GM23338 (cell line): ENCODE measurements around the gene DNAAF2. TPM values are rescaled to one million over a fixed set of nuclear protein-coding genes. Genes with fewer than 3 reads are reported as not detected.
A peak's percentile ranks its signal among the peaks of the same experiment; 100 is the strongest.

Experiments used
- ATAC-seq: fragments of 200-7000 bp; cut with Tn5 transposase; 3 replicates; pipeline ENCODE4 v1.9.1; 2020
- DNase-seq: peaks from one replicate; pipeline ENCODE4 v3.0.0-alpha.2; 2015; ENCODE audit warnings: low spot score
- H2AFZ ChIP-seq: fragments of 200-600 bp; sonication (generic); 2 replicates; pipeline ENCODE4 v1.8.0; 2016; ENCODE audit warnings: antibody characterized with exemption, mild to moderate bottlenecking, moderate library complexity
- H3F3A ChIP-seq: fragments of 200-600 bp; sonication (generic); replicated peaks from 2 replicates; pipeline ENCODE4 v1.8.0; 2017; ENCODE audit warnings: antibody characterized with exemption, mixed run types, low read depth
- H3K27ac ChIP-seq: fragments of 200-600 bp; sonication (generic); 2 replicates; pipeline ENCODE4 v1.6.1; 2016; ENCODE audit warnings: low read depth
- H3K27me3 ChIP-seq: fragments of 200-600 bp; sonication (generic); 2 replicates; pipeline ENCODE4 v1.8.0; 2016; ENCODE audit warnings: mild to moderate bottlenecking, mixed run types, moderate library complexity; ENCODE audit not compliant: insufficient read depth
- H3K36me3 ChIP-seq: fragments of 200-600 bp; sonication (generic); 2 replicates; pipeline ENCODE4 v1.8.0; 2016; ENCODE audit warnings: mild to moderate bottlenecking; ENCODE audit not compliant: insufficient read depth
- H3K4me1 ChIP-seq: fragments of 200-600 bp; sonication (generic); 2 replicates; pipeline ENCODE4 v1.8.0; 2016; ENCODE audit warnings: mild to moderate bottlenecking, moderate library complexity; ENCODE audit not compliant: insufficient read depth
- H3K4me2 ChIP-seq: fragments of 200-600 bp; sonication (generic); 2 replicates; pipeline ENCODE4 v1.7.1; 2017; ENCODE audit warnings: mixed run types
- H3K4me3 ChIP-seq: fragments of 200-600 bp; sonication (generic); 2 replicates; pipeline ENCODE4 v1.6.1; 2016; ENCODE audit warnings: mixed run types
- H3K79me2 ChIP-seq: fragments of 200-600 bp; sonication (generic); replicated peaks from 2 replicates; pipeline ENCODE4 v1.8.0; 2017; ENCODE audit warnings: mild to moderate bottlenecking; ENCODE audit not compliant: insufficient read depth
- H3K9me2 ChIP-seq: fragments of 200-600 bp; sonication (generic); 2 replicates; pipeline ENCODE4 v1.8.0; 2017; ENCODE audit not compliant: insufficient read depth
- H4K20me1 ChIP-seq: fragments of 200-600 bp; sonication (generic); replicated peaks from 2 replicates; pipeline ENCODE4 v1.8.0; 2017; ENCODE audit warnings: mild to moderate bottlenecking; ENCODE audit not compliant: insufficient read depth
- H3K27ac Mint-ChIP-seq: 2 replicates; pipeline ENCODE4 v1.8.0; 2020; ENCODE audit warnings: inconsistent platforms, mild to moderate bottlenecking, moderate library complexity, mixed read lengths
- H3K27me3 Mint-ChIP-seq: 3 replicates; pipeline ENCODE4 v1.8.0; 2022; ENCODE audit warnings: low read depth, mild to moderate bottlenecking, moderate library complexity, mixed read lengths, inconsistent platforms; ENCODE audit not compliant: insufficient read depth, poor library complexity
- H3K36me3 Mint-ChIP-seq: 3 replicates; pipeline ENCODE4 v1.8.0; 2021; ENCODE audit warnings: low read depth, mild to moderate bottlenecking, inconsistent platforms, moderate library complexity, mixed read lengths
- H3K4me1 Mint-ChIP-seq: 3 replicates; pipeline ENCODE4 v1.8.0; 2020; ENCODE audit warnings: mild to moderate bottlenecking, inconsistent platforms, mixed read lengths
- H3K4me3 Mint-ChIP-seq: 3 replicates; pipeline ENCODE4 v1.8.0; 2021; ENCODE audit warnings: moderate library complexity, mild to moderate bottlenecking, inconsistent platforms, mixed read lengths
- H3K9me3 Mint-ChIP-seq: 3 replicates; pipeline ENCODE4 v1.8.0; 2020; ENCODE audit warnings: moderate library complexity, mild to moderate bottlenecking, inconsistent platforms, mixed read lengths
- CREB1 ChIP-seq: fragments of 250-450 bp; sonication (Bioruptor Pico); IDR thresholded peaks from 2 replicates; pipeline ENCODE4 v1.5.0; 2020; ENCODE audit warnings: low read depth, mild to moderate bottlenecking, moderate library complexity
- EZH2 ChIP-seq: fragments of 200-600 bp; sonication (generic); IDR thresholded peaks from one replicate; pipeline ENCODE4 v1.8.0; 2017; ENCODE audit warnings: antibody characterized with exemption, mild to moderate bottlenecking, low read depth; ENCODE audit not compliant: unreplicated experiment
- EZH2phosphoT487 ChIP-seq: fragments of 200-600 bp; sonication (generic); IDR thresholded peaks from one replicate; pipeline ENCODE4 v1.8.1; 2018; ENCODE audit warnings: antibody characterized with exemption; ENCODE audit not compliant: unreplicated experiment
- NANOG ChIP-seq: IDR thresholded peaks from 2 replicates; pipeline ENCODE4 v1.6.1; 2016; ENCODE audit warnings: antibody characterized with exemption, borderline replicate concordance
- POLR2AphosphoS5 ChIP-seq: IDR thresholded peaks from 2 replicates; pipeline ENCODE4 v1.6.1; 2016; ENCODE audit warnings: antibody characterized with exemption, low read depth
- STAT1 ChIP-seq: IDR thresholded peaks from one replicate; pipeline ENCODE4 v1.6.1; 2016; ENCODE audit warnings: antibody characterized with exemption; ENCODE audit not compliant: unreplicated experiment
- ZNF114 ChIP-seq: fragments of 250-450 bp; sonication (Bioruptor Pico); IDR thresholded peaks from 2 replicates; pipeline ENCODE4 v1.5.0; 2020; ENCODE audit warnings: mild to moderate bottlenecking, moderate library complexity
- ZNF331 ChIP-seq: fragments of 250-450 bp; sonication (Bioruptor Pico); IDR thresholded peaks from 2 replicates; pipeline ENCODE4 v1.5.0; 2020; ENCODE audit warnings: low read depth, mild to moderate bottlenecking, moderate library complexity
- polyA plus RNA-seq: library from polyadenylated mRNA; unstranded; fragments of >200 nt; fragmentation: Nextera tagmentation; extraction: Ambion mirVana; gene quantifications from 2 replicates; pipeline ENCODE4 v1.2.1, GENCODE V29; 2016
- total RNA-seq: library from RNA; depleted of rRNA; stranded (reverse); fragments of >200 nt; shearing (Covaris generic); gene quantifications from 2 replicates; pipeline ENCODE4 v1.2.3, GENCODE V29; 2014
- TF ChIP-seq, protein P1 (sequence below), 2 experiments: fragments of 200-600 bp in 1 of 2; sonication (generic) in 1 of 2; conservative IDR thresholded peaks; 2 replicates each; pipeline versions ENCODE4 v1.5.1 to v1.6.1; 2016 to 2017; ENCODE audit warnings: antibody characterized with exemption in 2 of 2, low read depth in 2 of 2, mild to moderate bottlenecking in 2 of 2, moderate library complexity in 1 of 2
- TF ChIP-seq, protein P2 (sequence below): fragments of 250-450 bp; sonication (Bioruptor Pico); IDR thresholded peaks from 2 replicates; pipeline ENCODE4 v1.5.0; 2020; ENCODE audit warnings: mild to moderate bottlenecking, moderate library complexity
- TF ChIP-seq, protein P3 (sequence below): IDR thresholded peaks from 2 replicates; pipeline ENCODE4 v1.6.1; 2016; ENCODE audit warnings: antibody characterized with exemption

The DNAAF2 gene
- total and polyA plus RNA-seq, 2 experiments from 2014 or later, result 40.4 to 62.6 TPM

DNA sequence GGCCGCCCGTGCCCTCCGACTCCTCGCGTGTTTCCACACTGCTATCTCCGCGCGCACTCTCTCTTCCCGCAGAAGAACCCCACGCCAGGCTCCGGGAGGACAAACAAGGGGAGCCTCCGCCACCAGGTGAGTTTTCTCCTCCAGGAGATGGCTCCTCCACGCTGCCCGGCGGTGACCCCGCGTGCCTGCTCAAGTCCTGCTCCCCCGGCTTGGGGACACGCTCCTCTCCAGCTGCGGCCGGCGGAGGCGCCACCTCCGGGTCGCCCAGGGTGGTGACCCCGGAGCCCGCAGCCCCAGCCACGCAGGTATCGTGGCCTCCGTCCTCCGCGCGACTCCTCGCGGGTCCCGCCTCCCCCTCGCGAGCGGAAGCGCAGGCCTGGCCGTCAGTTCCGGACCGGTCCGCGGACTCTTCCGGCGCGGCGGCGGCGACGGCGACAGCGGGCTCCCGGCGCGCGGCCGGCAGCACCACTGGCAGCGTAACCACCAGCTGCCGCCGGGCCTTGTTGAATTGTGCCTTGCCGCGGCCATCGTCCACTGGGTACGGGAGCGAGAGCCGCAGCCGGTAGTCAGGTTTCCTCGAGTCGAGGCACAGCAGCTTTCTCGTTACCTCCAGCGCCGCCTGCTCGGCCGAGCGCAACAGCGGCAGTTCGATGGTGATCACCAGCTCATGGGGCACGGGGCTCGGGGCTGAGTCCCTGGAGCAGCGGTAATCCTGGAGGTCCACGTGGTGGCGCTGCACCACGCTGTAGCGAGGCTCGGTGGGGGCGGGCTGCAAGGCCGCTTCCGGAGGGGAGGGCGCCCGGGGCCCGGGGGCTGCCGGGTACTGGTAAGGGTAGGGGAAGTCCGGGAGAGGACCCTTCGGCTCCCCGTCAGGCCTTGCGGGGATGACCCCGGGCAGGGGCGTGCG is 1.2 kb downstream of the DNAAF2 start:
- no peaks in the 10 kb centered on the region for H3K27me3 ChIP-seq
- H3K4me1 Mint-ChIP-seq, result peaks cover 23% of the 10 kb centered on the region
- H3K27me3 Mint-ChIP-seq, result peaks cover 12% of the 10 kb centered on the region
- no peak for TF ChIP-seq STAT1
- TF ChIP-seq CREB1 (CRISPR knock-in tag), result peak; percentile 7; the same call in 1 of the 2 replicates
- TF ChIP-seq, protein P1, sequence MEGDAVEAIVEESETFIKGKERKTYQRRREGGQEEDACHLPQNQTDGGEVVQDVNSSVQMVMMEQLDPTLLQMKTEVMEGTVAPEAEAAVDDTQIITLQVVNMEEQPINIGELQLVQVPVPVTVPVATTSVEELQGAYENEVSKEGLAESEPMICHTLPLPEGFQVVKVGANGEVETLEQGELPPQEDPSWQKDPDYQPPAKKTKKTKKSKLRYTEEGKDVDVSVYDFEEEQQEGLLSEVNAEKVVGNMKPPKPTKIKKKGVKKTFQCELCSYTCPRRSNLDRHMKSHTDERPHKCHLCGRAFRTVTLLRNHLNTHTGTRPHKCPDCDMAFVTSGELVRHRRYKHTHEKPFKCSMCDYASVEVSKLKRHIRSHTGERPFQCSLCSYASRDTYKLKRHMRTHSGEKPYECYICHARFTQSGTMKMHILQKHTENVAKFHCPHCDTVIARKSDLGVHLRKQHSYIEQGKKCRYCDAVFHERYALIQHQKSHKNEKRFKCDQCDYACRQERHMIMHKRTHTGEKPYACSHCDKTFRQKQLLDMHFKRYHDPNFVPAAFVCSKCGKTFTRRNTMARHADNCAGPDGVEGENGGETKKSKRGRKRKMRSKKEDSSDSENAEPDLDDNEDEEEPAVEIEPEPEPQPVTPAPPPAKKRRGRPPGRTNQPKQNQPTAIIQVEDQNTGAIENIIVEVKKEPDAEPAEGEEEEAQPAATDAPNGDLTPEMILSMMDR (conservative IDR thresholded peaks at IDR 0.05; ENCODE audit: low read depth in 2 of 2), result peak; percentile 71 to 94
- TF ChIP-seq EZH2, result no peak
- TF ChIP-seq, protein P2, sequence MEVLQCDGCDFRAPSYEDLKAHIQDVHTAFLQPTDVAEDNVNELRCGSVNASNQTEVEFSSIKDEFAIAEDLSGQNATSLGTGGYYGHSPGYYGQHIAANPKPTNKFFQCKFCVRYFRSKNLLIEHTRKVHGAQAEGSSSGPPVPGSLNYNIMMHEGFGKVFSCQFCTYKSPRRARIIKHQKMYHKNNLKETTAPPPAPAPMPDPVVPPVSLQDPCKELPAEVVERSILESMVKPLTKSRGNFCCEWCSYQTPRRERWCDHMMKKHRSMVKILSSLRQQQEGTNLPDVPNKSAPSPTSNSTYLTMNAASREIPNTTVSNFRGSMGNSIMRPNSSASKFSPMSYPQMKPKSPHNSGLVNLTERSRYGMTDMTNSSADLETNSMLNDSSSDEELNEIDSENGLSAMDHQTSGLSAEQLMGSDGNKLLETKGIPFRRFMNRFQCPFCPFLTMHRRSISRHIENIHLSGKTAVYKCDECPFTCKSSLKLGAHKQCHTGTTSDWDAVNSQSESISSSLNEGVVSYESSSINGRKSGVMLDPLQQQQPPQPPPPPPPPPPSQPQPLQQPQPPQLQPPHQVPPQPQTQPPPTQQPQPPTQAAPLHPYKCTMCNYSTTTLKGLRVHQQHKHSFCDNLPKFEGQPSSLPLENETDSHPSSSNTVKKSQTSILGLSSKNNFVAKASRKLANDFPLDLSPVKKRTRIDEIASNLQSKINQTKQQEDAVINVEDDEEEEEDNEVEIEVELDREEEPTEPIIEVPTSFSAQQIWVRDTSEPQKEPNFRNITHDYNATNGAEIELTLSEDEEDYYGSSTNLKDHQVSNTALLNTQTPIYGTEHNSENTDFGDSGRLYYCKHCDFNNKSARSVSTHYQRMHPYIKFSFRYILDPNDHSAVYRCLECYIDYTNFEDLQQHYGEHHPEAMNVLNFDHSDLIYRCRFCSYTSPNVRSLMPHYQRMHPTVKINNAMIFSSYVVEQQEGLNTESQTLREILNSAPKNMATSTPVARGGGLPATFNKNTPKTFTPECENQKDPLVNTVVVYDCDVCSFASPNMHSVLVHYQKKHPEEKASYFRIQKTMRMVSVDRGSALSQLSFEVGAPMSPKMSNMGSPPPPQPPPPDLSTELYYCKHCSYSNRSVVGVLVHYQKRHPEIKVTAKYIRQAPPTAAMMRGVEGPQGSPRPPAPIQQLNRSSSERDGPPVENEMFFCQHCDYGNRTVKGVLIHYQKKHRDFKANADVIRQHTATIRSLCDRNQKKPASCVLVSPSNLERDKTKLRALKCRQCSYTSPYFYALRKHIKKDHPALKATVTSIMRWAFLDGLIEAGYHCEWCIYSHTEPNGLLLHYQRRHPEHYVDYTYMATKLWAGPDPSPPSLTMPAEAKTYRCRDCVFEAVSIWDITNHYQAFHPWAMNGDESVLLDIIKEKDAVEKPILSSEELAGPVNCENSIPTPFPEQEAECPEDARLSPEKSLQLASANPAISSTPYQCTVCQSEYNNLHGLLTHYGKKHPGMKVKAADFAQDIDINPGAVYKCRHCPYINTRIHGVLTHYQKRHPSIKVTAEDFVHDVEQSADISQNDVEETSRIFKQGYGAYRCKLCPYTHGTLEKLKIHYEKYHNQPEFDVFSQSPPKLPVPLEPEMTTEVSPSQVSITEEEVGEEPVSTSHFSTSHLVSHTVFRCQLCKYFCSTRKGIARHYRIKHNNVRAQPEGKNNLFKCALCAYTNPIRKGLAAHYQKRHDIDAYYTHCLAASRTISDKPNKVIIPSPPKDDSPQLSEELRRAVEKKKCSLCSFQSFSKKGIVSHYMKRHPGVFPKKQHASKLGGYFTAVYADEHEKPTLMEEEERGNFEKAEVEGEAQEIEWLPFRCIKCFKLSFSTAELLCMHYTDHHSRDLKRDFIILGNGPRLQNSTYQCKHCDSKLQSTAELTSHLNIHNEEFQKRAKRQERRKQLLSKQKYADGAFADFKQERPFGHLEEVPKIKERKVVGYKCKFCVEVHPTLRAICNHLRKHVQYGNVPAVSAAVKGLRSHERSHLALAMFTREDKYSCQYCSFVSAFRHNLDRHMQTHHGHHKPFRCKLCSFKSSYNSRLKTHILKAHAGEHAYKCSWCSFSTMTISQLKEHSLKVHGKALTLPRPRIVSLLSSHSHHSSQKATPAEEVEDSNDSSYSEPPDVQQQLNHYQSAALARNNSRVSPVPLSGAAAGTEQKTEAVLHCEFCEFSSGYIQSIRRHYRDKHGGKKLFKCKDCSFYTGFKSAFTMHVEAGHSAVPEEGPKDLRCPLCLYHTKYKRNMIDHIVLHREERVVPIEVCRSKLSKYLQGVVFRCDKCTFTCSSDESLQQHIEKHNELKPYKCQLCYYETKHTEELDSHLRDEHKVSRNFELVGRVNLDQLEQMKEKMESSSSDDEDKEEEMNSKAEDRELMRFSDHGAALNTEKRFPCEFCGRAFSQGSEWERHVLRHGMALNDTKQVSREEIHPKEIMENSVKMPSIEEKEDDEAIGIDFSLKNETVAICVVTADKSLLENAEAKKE (CRISPR knock-in tag), result no peak
- no peak for TF ChIP-seq EZH2phosphoT487
- TF ChIP-seq ZNF114 (CRISPR knock-in tag), result no peak
- TF ChIP-seq POLR2AphosphoS5, result peak; percentile 81
- no peak for TF ChIP-seq NANOG
- TF ChIP-seq, protein P3, sequence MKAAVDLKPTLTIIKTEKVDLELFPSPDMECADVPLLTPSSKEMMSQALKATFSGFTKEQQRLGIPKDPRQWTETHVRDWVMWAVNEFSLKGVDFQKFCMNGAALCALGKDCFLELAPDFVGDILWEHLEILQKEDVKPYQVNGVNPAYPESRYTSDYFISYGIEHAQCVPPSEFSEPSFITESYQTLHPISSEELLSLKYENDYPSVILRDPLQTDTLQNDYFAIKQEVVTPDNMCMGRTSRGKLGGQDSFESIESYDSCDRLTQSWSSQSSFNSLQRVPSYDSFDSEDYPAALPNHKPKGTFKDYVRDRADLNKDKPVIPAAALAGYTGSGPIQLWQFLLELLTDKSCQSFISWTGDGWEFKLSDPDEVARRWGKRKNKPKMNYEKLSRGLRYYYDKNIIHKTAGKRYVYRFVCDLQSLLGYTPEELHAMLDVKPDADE, result peak; percentile 51; the same call in 1 of the 2 replicates
- no peak for TF ChIP-seq ZNF331 (CRISPR knock-in tag)
- no peaks in the 10 kb centered on the region for H3K9me2 ChIP-seq
- H3K4me2 ChIP-seq, result peak overlapping the region; percentile 90
- peaks cover 37% of the 10 kb centered on the region for H4K20me1 ChIP-seq
- H3K4me3 Mint-ChIP-seq, result peak overlapping the region; percentile 100
- ATAC-seq (peak; percentile 88), DNase-seq (peak; percentile 97)
- H3K9me3 Mint-ChIP-seq, result peaks cover 7% of the 10 kb centered on the region; the same call in 2 of the 3 replicates
- H3K27ac Mint-ChIP-seq, result peak overlapping the region; percentile 99
- H2AFZ ChIP-seq, result peak overlapping the region; percentile 89
- H3K79me2 ChIP-seq, result peaks cover 90% of the 10 kb centered on the region
- H3K27ac ChIP-seq, result peak overlapping the region; percentile 98
- H3F3A ChIP-seq, result peaks cover 14% of the 10 kb centered on the region
- peaks cover 16% of the 10 kb centered on the region; the same call in 1 of the 2 replicates for H3K36me3 ChIP-seq
- H3K4me3 ChIP-seq, result peak overlapping the region; percentile 98
- H3K36me3 Mint-ChIP-seq, result peaks cover 72% of the 10 kb centered on the region
- H3K4me1 ChIP-seq, result peaks cover 21% of the 10 kb centered on the region
